Fibroblast of lung (primary cell): ENCODE measurements around the gene CLDN9. TPM values are rescaled to one million over a fixed set of nuclear protein-coding genes. Genes with fewer than 3 reads are reported as not detected.

ENCODE experiments used
- DNase-seq, 2 donors: peaks; one replicate each; pipeline versions ENCODE4 v3.0.0 to v3.0.0-alpha.2; 2010; ENCODE audit warnings: low read depth in 2 of 2
- H2AFZ ChIP-seq: 2 replicates; pipeline ENCODE4 v1.5.1; 2012; ENCODE audit warnings: low read length, control low read depth, inconsistent platforms
- H3K27ac ChIP-seq: 2 replicates; pipeline ENCODE4 v1.5.1; 2011; ENCODE audit warnings: low read length, control low read depth; ENCODE audit not compliant: insufficient read depth
- H3K27me3 ChIP-seq: 2 replicates; pipeline ENCODE4 v1.5.1; 2011; ENCODE audit warnings: mild to moderate bottlenecking, low read length; ENCODE audit not compliant: control insufficient read depth, insufficient read depth
- H3K36me3 ChIP-seq: 2 replicates; pipeline ENCODE4 v1.5.1; 2011; ENCODE audit warnings: low read length; ENCODE audit not compliant: control insufficient read depth, insufficient read depth
- H3K4me1 ChIP-seq: 2 replicates; pipeline ENCODE4 v1.5.1; 2011; ENCODE audit warnings: low read length; ENCODE audit not compliant: control insufficient read depth, insufficient read depth; ENCODE audit errors: extremely low read depth
- H3K4me2 ChIP-seq: 2 replicates; pipeline ENCODE4 v1.5.1; 2011; ENCODE audit warnings: low read length, control low read depth; ENCODE audit not compliant: insufficient read depth; ENCODE audit errors: extremely low read depth
- H3K4me3 ChIP-seq, 4 experiments: fragments of 200-600 bp in 1 of 4; sonication (generic) in 1 of 4; replicated peaks in 1 of 4; 2 replicates each; pipeline ENCODE4 v1.5.1; 2011 to 2016; ENCODE audit warnings: low read length in 4 of 4, low read depth in 3 of 4, mild to moderate bottlenecking in 3 of 4, control low read depth in 2 of 4, inconsistent platforms in 1 of 4, mixed read lengths in 1 of 4; ENCODE audit not compliant: insufficient read depth in 1 of 4; ENCODE audit errors: control extremely low read depth in 1 of 4
- H3K79me2 ChIP-seq: 2 replicates; pipeline ENCODE4 v1.5.1; 2012; ENCODE audit warnings: mild to moderate bottlenecking, low read length, inconsistent platforms; ENCODE audit not compliant: control insufficient read depth, insufficient read depth
- H3K9ac ChIP-seq: 2 replicates; pipeline ENCODE4 v1.5.1; 2011; ENCODE audit warnings: mild to moderate bottlenecking, low read length, control low read depth; ENCODE audit not compliant: insufficient read depth
- H3K9me3 ChIP-seq: 2 replicates; pipeline ENCODE4 v1.5.1; 2012; ENCODE audit warnings: low read depth, low read length; ENCODE audit not compliant: control insufficient read depth, insufficient read depth
- H4K20me1 ChIP-seq: 2 replicates; pipeline ENCODE4 v1.5.1; 2011; ENCODE audit warnings: low read length; ENCODE audit not compliant: control insufficient read depth, insufficient read depth; ENCODE audit errors: extremely low read depth
- EZH2 ChIP-seq: IDR thresholded peaks from 2 replicates; pipeline ENCODE4 v1.5.1; 2012; ENCODE audit warnings: low read length, control low read depth, mild to moderate bottlenecking; ENCODE audit errors: missing control alignments
- polyA plus RNA-seq, 2 donors: library from polyadenylated mRNA; depleted of rRNA in 1 of 2; stranded (reverse) in 1 of 2; unstranded in 1 of 2; fragments of >200 nt; gene quantifications; 2 replicates each; pipeline ENCODE4 v1.2.1, GENCODE V29; 2011 to 2012; ENCODE audit warnings: missing spikeins in 1 of 2
- total RNA-seq: library from RNA; depleted of rRNA; stranded (reverse); fragments of >200 nt; gene quantifications from 2 replicates; pipeline ENCODE4 v1.2.1, GENCODE V29; 2014
- TF ChIP-seq, protein P1 (sequence below), 2 donors: IDR thresholded peaks in 1 of 2; conservative IDR thresholded peaks in 1 of 2; 1 replicate in 1 of 2; 2 replicates in 1 of 2; pipeline ENCODE4 v1.5.1; 2011 to 2012; ENCODE audit warnings: low read length in 2 of 2, control low read depth in 1 of 2, inconsistent platforms in 1 of 2, low read depth in 1 of 2, mild to moderate bottlenecking in 1 of 2

Gene CLDN9
- total and polyA plus RNA-seq, 2 donors (not counting 1 experiment from before 2014, with no cell fraction given), result not detected

DNA sequence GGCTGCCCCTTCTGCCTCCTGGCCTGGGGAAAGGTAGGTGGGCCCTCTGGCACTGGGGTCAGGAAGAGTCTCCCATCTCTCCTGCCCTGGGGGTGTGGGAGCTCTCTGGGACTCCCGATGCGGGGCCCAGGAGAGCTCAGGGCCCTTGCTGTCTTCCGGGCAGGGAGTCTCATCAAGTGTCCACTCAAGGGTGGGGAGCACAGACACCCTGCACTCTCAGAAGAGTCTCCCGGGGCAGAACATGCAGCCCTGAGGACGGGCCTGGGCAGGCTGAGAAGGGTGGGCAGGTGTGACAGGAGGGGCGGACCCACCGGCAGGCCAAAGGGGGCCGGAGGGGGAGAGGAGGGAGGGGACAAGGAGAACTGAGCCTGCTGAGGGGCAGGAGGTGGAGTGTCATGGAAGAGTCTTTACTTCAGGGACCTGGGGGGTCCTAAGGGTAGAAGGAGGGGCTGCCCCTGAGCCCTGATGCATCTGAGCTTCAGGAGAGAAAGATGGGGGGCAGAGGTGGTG is 24.1 kb upstream of the CLDN9 start:
- H3K36me3 ChIP-seq, result no peaks in the 10 kb centered on the region
- H3K79me2 ChIP-seq, result no peaks in the 10 kb centered on the region
- DNase-seq, result no peak
- H3K9ac ChIP-seq, result no peak overlapping the region
- TF ChIP-seq, protein P1, sequence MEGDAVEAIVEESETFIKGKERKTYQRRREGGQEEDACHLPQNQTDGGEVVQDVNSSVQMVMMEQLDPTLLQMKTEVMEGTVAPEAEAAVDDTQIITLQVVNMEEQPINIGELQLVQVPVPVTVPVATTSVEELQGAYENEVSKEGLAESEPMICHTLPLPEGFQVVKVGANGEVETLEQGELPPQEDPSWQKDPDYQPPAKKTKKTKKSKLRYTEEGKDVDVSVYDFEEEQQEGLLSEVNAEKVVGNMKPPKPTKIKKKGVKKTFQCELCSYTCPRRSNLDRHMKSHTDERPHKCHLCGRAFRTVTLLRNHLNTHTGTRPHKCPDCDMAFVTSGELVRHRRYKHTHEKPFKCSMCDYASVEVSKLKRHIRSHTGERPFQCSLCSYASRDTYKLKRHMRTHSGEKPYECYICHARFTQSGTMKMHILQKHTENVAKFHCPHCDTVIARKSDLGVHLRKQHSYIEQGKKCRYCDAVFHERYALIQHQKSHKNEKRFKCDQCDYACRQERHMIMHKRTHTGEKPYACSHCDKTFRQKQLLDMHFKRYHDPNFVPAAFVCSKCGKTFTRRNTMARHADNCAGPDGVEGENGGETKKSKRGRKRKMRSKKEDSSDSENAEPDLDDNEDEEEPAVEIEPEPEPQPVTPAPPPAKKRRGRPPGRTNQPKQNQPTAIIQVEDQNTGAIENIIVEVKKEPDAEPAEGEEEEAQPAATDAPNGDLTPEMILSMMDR (conservative IDR thresholded peaks at IDR 0.05 in 1 of 2, IDR thresholded peaks at IDR 0.05 in 1 of 2; ENCODE audit: low read depth in 1 of 2, low read length in 2 of 2), result no peak
- no peak for TF ChIP-seq EZH2
- no peaks in the 10 kb centered on the region for H3K4me1 ChIP-seq
- no peak overlapping the region for H3K4me3 ChIP-seq
- no peak overlapping the region for H3K4me2 ChIP-seq
- H3K27me3 ChIP-seq, result no peaks in the 10 kb centered on the region
- H2AFZ ChIP-seq, result no peak overlapping the region
- H3K27ac ChIP-seq, result no peak overlapping the region
- H3K9me3 ChIP-seq, result no peaks in the 10 kb centered on the region
- H4K20me1 ChIP-seq, result no peaks in the 10 kb centered on the region

- no peak for DNase-seq
Observed at GRCh38 chr16:2990891-2991290, 21.8 kb upstream of the CLDN9 start.

GRCh38 chr16:2991566-2992261 is 21.0 kb upstream of the CLDN9 start:
- H3K79me2 ChIP-seq, result no peaks in the 10 kb centered on the region
- TF ChIP-seq, protein P1 (conservative IDR thresholded peaks at IDR 0.05 in 1 of 2, IDR thresholded peaks at IDR 0.05 in 1 of 2; ENCODE audit: low read depth in 1 of 2, low read length in 2 of 2), result no peak
- no peak for TF ChIP-seq EZH2
- no peaks in the 10 kb centered on the region for H3K36me3 ChIP-seq
- H2AFZ ChIP-seq, result no peak overlapping the region
- H3K9me3 ChIP-seq, result no peaks in the 10 kb centered on the region
- H4K20me1 ChIP-seq, result no peaks in the 10 kb centered on the region
- H3K27me3 ChIP-seq, result no peaks in the 10 kb centered on the region
- H3K4me1 ChIP-seq, result no peaks in the 10 kb centered on the region
- no peak overlapping the region for H3K27ac ChIP-seq
- no peak overlapping the region for H3K4me2 ChIP-seq
- DNase-seq, result no peak
- H3K4me3 ChIP-seq, result no peak overlapping the region
- H3K9ac ChIP-seq, result no peak overlapping the region

More at GRCh38 chr16:2990891-2991290, 21.8 kb upstream of the CLDN9 start:
- H3K27me3 ChIP-seq, result no peaks in the 10 kb centered on the region
- H3K36me3 ChIP-seq, result no peaks in the 10 kb centered on the region
- H3K9me3 ChIP-seq, result no peaks in the 10 kb centered on the region
- no peak overlapping the region for H3K4me3 ChIP-seq
- H3K4me2 ChIP-seq, result no peak overlapping the region
- no peaks in the 10 kb centered on the region for H4K20me1 ChIP-seq
- no peak overlapping the region for H2AFZ ChIP-seq
- H3K79me2 ChIP-seq, result no peaks in the 10 kb centered on the region
- no peak for TF ChIP-seq EZH2
- TF ChIP-seq, protein P1 (conservative IDR thresholded peaks at IDR 0.05 in 1 of 2, IDR thresholded peaks at IDR 0.05 in 1 of 2; ENCODE audit: low read depth in 1 of 2, low read length in 2 of 2), result no peak
- no peak overlapping the region for H3K27ac ChIP-seq
- H3K4me1 ChIP-seq, result no peaks in the 10 kb centered on the region
- no peak overlapping the region for H3K9ac ChIP-seq
